ENCODE data around the gene DUSP5. TPM values are rescaled to one million over a fixed set of nuclear protein-coding genes. Genes with fewer than 3 reads are reported as not detected.

DUSP5 gene, protein sequence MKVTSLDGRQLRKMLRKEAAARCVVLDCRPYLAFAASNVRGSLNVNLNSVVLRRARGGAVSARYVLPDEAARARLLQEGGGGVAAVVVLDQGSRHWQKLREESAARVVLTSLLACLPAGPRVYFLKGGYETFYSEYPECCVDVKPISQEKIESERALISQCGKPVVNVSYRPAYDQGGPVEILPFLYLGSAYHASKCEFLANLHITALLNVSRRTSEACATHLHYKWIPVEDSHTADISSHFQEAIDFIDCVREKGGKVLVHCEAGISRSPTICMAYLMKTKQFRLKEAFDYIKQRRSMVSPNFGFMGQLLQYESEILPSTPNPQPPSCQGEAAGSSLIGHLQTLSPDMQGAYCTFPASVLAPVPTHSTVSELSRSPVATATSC
- total RNA-seq (2022; extraction: Qiagen RNA extraction; ENCODE audit: low read depth): 92.2 to 123 TPM (median 105 TPM) in 5 replicates

GRCh38 chr10:110497438-110498086, at the start of gene DUSP5:
DUSP5 (plus strand) TSS chr10:110497907; CDS start chr10:110498122, 215 bp downstream.

Other genes starting within 250 kb of the DUSP5 start
- 45.1 to 57.7 TPM (median 50.5 TPM) in 5 replicates for gene SMNDC1, start 193.0 kb upstream of the DUSP5 start, total RNA-seq (2022; extraction: Qiagen RNA extraction; ENCODE audit: low read depth)
- 44.0 to 61.3 TPM (median 55.4 TPM) in 5 replicates for gene SMC3, start 69.8 kb downstream of the DUSP5 start, total RNA-seq (2022; extraction: Qiagen RNA extraction; ENCODE audit: low read depth)
- 1.1 to 1.8 TPM (median 1.5 TPM) in 5 replicates for gene RBM20, start 146.4 kb downstream of the DUSP5 start, total RNA-seq (2022; extraction: Qiagen RNA extraction; ENCODE audit: low read depth)